Measurements from ENCODE around the gene TFPT. TPM values are rescaled to one million over a fixed set of nuclear protein-coding genes. Genes with fewer than 3 reads are reported as not detected.
A peak's percentile ranks its signal among the peaks of the same experiment; 100 is the strongest.

Gene TFPT
- total and polyA plus RNA-seq, 2 of the 13 experiments (the other 11 are each of a cell fraction or from before 2014, with no cell fraction given): 8.4 to 10.7 TPM

GRCh38 chr19:54136864-54137698 is 21.6 kb upstream of the TFPT start (continued):
- TF ChIP-seq ZNF180 (CRISPR knock-in tag; IDR thresholded peaks at IDR 0.05; ENCODE audit: borderline replicate concordance, low read depth) (no peak), ZNF777 (CRISPR knock-in tag; IDR thresholded peaks at IDR 0.05) (no peak), ZEB1 (IDR thresholded peaks at IDR 0.05; ENCODE audit: insufficient replicate concordance, low read depth) (no peak), PHF21A (CRISPR knock-in tag; IDR thresholded peaks at IDR 0.05) (no peak; the same call in 1 of the 2 replicates), SUZ12 (IDR thresholded peaks at IDR 0.05; ENCODE audit: low read depth, low read length) (no peak), HDAC1 (CRISPR knock-in tag; IDR thresholded peaks at IDR 0.05) (peak; percentile 24; the same call in 1 of the 2 replicates), ATF5 (CRISPR knock-in tag; IDR thresholded peaks at IDR 0.05; ENCODE audit: low read depth) (no peak), ZNF432 (CRISPR knock-in tag; IDR thresholded peaks at IDR 0.05; ENCODE audit: borderline replicate concordance) (no peak), PLSCR1 (CRISPR knock-in tag; IDR thresholded peaks at IDR 0.05; ENCODE audit: borderline replicate concordance) (no peak), ZBTB4 (CRISPR knock-in tag; IDR thresholded peaks at IDR 0.05; ENCODE audit: borderline replicate concordance) (no peak), HMG20B (CRISPR knock-in tag; conservative IDR thresholded peaks at IDR 0.05) (no peak), POLR2A (IDR thresholded peaks at IDR 0.05; ENCODE audit: insufficient read depth in 1 of 2, low read depth in 2 of 2, low read length in 2 of 2) (peak; percentile 93 to 96), PAF1 (CRISPR knock-in tag; IDR thresholded peaks at IDR 0.05) (no peak), ZSCAN9 (CRISPR knock-in tag; IDR thresholded peaks at IDR 0.05; ENCODE audit: borderline replicate concordance) (0 out of 2 replicates have a peak, but pooled peaks have one; percentile 12), GMEB2 (CRISPR knock-in tag; IDR thresholded peaks at IDR 0.05; ENCODE audit: low read depth) (no peak), ZBTB14 (CRISPR knock-in tag; IDR thresholded peaks at IDR 0.05) (no peak), GATAD1 (CRISPR knock-in tag; IDR thresholded peaks at IDR 0.05) (no peak; the same call in 1 of the 2 replicates), ZNF33A (CRISPR knock-in tag; IDR thresholded peaks at IDR 0.05; ENCODE audit: borderline replicate concordance) (no peak), GZF1 (CRISPR knock-in tag; IDR thresholded peaks at IDR 0.05) (no peak), EZH2 (conservative IDR thresholded peaks at IDR 0.05; ENCODE audit: low read depth, low read length) (no peak), KDM6A (CRISPR knock-in tag; IDR thresholded peaks at IDR 0.05; ENCODE audit: low read depth) (no peak), ZNF333 (CRISPR knock-in tag; IDR thresholded peaks at IDR 0.05; ENCODE audit: borderline replicate concordance) (no peak), ZFP37 (CRISPR knock-in tag; IDR thresholded peaks at IDR 0.05; ENCODE audit: borderline replicate concordance) (no peak)
